ENCODE measurements around the gene SORBS2.
"Not testable (repeated sequence)": the region's sequence is repeated elsewhere in the genome, so short reads cannot be mapped to it uniquely, and the experiment has no call there.

Gene SORBS2

DNA sequence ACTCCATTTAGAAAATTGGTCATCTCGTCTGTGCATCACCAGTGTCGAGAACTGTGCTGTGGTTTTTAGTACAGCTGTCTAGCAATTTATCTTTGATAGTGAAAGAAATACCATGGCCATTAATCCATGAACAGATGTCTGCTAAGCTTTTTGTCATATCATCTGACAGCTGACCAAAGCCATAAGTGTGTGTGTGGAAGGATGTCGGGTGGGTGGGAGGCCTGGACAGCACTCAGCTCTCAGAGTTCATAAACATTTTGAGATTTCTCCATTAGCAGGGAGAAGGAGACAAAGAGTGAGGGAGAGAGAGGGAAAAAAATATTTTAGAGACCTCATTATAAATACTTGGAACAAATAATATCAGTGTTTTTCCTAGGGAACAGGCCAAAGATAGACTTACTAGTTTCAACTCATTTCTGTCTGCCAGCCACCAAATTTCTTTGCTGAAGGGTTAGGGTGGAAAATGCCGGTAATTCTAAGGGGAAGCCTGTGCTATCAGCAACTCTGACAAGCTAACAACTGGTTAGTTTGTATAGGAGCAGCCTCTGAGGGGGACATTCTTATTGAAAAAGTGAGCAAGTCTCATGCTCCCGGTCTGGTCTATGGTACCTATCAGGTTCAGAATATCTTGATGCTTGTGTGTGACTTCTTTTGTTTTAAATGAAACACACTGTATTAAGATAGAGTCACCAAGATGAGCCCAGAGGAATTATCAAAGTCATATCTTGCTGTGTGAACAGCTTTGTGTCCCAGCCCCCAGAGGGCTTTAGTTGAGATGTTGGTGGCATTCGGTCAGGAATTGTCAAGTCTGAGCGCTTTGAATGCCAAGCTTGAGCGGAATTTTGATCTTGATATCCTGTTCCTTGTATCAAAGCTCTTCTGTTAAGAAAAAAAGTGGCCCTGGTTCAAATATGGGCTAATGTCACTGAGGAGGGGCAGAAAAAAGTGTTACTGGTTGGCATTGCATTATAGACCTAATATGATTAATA, 234.7 kb downstream of the SORBS2 start:
- DNase-seq (ENCODE audit: extremely low spot score, insufficient read length, low read depth) (no peak), FAIRE-seq (no peak)

DNA sequence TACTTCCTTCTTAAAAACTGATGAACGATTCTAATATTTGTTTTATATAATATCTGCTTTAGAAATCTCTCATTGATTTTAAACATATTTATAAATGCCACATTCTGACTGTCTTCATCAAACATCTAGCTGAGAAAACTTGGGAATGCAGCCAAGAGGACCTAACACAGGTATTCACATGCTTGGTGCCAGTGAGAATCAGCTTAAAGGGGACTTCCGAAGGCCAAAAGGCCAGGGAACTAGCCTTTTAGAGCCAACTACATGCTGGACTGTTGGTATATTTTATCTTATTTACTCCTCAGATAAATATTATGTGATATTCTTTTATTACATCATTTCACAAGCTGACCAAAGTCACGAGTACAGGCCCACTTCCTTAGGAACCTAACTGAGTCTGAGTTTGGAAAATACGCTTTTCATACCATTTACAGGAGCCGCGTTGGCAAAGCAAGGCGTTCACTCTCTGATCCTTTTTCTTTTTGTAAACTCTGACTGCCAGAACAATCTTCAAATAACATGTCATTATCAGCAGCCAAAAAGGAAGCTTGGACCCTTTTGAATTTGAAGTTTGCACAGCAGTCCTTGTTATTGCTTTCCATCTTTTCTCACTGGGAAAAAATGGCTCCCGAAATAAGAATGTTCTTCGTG, 235.6 kb downstream of the SORBS2 start:
- FAIRE-seq (no peak), DNase-seq (ENCODE audit: extremely low spot score, insufficient read length, low read depth) (no peak)

DNA sequence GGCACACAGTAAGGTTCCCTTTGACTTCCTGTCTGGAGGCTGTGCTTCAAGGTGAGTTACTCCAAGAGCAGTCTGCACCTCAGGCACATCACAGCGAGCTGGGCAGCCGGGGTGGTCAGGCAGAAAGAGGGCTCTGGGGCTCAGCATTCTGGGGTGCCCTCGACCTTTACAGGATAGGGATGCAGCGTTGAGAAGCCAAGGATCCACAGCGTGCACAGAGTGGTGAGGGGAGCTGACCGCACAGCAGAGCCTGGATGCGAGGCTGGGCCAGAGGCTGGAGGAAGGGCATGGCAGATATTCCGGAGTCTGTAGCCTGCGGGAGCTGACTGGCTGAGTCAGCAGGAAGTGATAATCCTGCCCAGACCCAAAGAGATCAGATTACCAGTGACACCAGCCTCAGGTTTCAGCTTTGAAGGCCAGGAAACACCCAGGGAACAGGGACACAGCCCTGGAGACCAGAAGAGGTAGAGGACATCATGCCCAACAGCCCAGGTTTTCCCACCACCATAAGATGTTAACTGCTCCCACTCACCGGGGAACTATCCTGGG, 238.3 kb downstream of the SORBS2 start:
- no peak for DNase-seq (ENCODE audit: extremely low spot score, insufficient read length, low read depth)
- no peak for FAIRE-seq

DNA sequence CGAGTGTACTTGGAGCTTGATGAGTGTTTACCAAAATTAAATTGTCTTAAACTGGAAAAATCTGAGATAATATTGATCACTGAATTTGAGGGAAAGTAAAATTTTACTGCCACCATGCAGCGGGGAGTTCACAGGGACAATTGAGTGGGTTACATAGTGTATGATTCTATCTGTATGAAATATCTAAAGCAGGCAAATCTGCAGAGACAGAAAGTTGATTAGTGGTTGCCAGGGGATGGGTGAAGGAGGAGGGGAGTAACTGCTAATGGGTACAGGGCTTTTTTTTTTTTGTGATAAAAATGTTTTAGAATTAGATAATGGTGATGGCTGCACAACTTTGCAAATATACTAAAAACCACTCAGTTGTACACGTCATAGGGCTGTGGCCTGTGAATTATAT, 241.3 kb downstream of the SORBS2 start:
- FAIRE-seq (no peak), DNase-seq (ENCODE audit: extremely low spot score, insufficient read length, low read depth) (no peak)

DNA sequence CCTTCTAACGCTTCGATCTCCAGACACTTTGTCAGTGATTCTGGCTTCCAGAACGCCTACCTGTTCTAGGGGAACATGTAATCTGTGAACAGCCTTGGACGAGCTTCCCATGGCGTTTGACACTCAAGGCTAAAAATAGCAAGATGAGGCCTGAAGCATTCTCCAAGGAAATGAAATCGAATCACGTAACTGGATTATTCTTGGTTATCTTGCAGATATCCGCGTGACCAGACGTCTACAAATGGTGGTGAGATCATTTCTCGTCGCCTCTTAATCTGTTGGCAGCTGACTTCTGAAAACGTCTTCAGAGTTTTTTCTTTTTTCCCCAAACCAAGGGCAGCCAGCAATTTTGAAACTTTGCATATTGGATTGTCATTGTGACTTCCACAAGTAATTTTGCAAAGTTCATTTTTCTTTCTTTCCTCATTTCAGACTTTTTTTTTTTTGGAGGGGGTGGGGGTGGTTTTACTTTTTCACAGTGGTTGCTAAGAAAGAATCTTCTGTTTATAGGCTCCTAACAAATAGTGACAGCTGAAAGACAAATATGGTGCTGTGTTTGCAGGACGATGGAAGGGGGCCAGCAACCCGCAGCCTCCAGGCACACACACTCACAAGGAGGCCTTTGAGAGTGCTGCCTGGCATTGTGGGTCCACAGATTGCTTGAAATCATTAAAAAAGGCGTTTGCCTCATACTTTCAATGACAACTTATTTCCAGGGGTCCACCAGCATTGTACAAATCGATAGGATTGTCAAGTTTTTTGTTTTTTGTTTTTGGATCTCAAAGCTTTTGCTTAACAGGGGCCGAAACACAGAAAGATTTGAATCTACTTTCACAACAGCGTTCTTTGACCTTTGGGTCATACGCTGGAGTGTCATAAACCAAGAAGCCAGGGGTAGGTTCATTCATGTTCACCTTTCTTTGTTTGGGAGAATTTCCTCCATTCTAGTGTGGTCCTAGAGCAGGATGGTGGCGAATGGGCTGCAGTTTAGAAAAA, 244.3 kb downstream of the SORBS2 start:
- FAIRE-seq (no peak), DNase-seq (ENCODE audit: extremely low spot score, insufficient read length, low read depth) (no peak)

DNA sequence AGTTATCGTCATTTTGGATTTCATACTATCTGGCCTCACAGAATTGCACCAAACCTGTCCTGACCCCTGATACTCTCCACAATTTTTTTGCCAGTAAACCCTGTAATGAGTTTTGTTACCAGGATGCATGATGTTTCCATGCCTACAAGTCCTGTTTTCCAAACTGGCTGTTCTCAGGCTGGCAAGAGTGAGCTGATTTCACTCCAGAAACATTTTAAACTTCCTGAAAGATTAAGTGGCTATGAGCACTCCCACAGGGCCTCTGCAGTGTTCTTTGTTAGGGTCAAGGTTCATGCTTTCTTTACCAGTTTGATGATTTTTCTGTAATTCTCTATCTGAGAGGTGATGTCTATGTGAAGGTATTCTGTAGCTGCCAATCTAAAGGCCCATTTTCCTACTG, 245.0 kb downstream of the SORBS2 start:
- no peak for FAIRE-seq
- no peak for DNase-seq (ENCODE audit: extremely low spot score, insufficient read length, low read depth)

DNA sequence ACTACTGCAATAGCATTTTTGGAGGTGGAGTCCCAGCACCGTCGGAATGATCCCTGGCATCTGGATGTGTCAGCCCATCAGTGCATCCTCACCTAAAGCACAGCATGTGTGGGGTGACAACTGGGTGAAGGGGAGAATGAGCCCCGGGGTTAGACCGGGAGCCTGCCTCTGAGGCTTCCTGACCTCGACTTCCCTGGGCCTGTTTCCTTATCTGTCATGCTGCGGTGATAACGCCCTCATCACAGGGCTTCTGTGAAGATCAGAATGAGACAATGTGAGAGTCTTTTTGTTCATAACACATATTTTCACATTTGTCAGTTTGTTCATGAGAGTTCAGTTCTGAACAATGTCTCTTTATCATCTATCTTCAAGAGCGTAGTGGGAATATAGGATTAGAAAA, 245.6 kb downstream of the SORBS2 start:
- no peak for DNase-seq (ENCODE audit: extremely low spot score, insufficient read length, low read depth)
- no peak for FAIRE-seq

DNA sequence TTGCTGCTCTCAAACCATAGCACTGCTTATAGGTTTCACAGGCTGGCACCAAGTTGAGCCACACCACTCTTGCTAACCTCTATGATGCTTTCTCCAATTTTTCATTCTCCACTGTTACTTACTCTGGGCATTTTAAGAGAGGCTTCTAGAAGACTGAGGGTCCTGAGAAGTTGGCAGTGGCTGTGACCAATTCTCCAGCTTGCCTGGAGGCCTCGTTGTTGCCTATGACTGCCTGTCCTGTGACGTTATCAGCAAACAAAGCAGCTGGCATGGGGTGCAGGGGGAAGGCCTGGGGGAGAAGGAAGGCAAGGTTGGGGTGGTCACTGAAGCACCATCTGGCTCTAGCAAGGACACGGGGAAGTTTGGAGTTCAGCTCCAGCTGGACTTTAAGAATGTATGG, 246.3 kb downstream of the SORBS2 start:
- DNase-seq (ENCODE audit: extremely low spot score, insufficient read length, low read depth) (no peak), FAIRE-seq (no peak)

DNA sequence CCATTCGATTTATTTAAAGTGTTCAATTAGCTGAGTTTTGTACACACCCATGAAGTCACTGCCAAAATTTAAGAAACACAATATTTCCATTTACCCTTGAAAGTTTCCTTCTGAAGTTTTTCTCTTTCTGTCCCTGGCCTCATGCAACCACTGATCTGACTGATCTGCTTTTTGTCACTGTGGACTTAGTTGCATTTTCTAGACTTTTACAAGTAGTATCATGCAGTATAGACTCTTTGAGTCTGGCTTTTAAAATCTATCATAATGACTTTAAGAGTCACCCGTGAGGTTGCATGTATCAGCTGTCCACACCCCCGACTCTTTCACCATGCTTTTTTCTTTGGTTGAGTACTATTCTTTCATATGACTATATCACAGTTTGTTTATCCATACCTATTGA, 247.6 kb downstream of the SORBS2 start:
- DNase-seq (ENCODE audit: extremely low spot score, insufficient read length, low read depth) (no peak), FAIRE-seq (no peak)

DNA sequence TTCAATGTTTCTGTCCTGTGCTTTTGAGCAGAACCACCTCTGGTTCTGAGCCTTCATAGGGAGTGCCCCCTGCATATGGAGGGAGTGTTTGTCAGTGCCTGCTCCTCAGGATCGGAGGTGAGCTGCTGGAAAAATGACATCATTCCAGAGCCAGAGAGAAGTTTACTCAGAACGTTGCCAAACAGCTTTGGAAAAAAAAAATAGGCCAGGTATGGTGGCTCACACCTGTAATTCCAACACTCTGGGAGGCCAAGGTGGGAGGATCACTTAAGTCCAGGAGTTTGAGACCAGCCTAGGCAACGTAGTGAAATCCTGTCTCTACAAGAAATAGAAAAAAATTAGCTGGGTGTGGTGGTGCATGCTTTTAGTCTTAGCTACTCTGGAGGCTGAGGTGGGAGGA, 249.5 kb downstream of the SORBS2 start:
- DNase-seq (ENCODE audit: extremely low spot score, insufficient read length, low read depth) (no peak), FAIRE-seq (no peak)

DNA sequence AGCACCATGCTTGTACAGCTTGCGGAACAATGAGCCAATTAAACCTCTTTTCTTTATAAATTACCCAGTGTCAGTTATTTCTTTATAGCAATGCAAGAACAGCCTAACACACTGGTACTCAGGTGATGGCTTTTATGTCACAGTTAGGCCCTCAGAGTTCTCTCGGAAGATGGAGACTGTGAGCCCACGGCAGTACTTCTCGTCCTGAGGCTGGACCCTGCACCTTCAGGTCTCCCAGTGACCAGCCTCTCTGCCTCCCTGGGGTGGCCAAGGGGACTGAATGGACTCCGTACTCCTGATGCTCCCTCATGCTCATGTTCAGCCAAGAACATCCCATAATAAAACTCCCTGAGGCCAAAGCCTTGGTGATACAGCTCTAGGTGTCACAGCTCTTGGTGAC, 251.7 kb downstream of the SORBS2 start:
- DNase-seq (ENCODE audit: extremely low spot score, insufficient read length, low read depth) (no peak), FAIRE-seq (no peak)

DNA sequence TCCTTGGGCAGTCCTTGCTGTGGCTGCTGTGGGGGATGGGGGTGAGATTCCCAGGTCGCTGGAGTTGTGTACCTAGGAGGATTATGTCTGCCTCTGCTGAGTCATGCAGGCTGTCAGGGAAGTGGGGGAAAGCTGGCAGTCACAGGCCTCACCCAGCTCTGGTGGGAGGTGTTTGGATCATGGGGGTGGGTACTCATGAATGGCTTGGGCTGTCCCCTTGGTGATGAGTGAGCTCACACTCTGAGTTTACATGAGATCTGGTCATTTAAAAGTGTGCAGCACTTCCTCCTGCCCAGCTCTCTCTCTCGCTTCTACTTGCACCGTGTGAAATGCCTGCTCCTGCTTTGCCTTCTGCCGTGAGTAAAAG, 252.1 kb downstream of the SORBS2 start:
- FAIRE-seq: no peak
- DNase-seq (ENCODE audit: extremely low spot score, insufficient read length, low read depth): no peak

DNA sequence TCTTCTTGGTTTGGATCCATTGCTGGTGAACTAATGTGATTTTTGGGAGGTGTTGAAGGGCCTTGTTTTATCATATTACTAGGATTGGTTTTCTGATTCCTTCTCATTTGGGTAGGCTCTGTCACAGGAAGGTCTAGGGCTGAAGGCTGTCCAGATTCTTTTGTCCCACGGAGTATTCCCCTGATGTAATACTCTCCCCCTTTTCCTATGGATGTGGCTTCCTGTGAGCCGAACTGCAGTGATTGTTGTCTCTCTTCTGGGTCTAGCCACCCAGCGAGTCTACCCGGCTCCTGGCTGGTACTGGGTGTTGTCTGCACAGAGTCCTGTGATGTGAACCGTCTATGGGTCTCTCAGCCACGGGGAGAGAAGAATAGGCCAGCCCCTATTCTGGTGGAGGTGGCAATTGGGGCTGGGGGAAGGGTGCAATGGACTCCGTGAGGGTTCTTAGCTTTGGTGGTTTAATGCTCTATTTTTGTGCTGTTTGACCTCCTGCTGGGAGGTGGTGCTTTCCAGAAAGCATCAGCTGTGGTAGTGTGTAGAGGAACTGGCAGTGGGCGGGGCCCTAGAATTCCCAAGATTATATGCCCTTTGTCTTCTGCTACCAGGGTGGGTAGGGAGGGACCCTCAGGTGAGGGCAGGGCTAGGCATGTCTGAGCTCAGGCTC, 252.6 kb downstream of the SORBS2 start:
- not testable (repeated sequence) for FAIRE-seq; DNase-seq (ENCODE audit: extremely low spot score, insufficient read length, low read depth)

DNA sequence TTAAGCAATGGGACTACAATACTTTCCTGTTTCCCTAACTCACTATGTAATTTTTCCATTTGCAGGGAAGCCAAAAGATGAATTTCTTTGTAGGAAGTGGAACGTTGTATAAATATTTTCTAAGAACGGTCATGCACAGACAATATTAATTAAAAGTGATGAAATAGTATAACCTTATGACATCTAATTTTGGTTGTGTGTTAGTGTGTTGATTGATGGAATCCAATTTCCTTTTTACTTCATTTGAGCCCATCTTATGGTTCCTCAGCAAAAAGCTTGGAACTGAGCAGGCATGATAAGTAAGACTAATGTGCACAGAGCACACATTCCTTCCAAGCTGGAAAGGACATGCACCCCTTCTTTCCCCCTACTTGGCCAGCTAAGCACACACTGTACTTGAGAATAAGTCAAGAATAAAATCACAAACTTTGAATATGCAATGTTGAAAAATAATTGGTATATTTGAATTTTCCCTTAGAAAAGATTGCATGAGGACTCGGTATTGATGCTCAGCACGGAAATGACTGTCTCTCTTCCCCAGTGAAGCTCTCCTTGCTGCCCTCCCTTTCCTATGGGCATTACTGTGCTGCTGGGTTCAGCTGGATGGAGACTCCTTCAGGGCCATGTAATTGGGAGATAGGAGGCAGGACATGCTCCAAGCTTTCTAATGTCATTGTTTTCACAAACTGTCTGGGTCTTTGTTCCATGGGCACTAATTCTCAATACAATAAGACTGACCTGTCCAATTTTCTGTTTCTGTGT, 257.4 kb downstream of the SORBS2 start:
- FAIRE-seq (no peak), DNase-seq (ENCODE audit: extremely low spot score, insufficient read length, low read depth) (no peak)

DNA sequence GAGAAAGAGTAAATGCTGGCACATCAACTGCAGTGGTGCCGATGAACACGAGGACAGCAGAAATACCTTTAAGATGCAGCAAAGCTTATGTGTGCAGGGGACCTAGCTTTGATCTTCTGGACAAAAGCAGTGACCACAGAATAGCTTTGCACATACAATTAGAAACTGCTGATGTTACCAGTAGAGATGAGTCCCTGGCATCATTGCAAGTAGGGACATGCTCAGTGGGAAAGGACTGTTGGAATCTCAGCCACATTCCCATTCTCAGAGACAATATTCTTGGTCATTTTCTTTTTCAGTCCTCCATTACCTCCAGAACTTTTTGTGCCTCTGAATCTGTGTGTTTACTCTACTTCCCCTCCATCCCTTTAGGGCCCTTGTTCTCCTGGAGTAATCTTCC, 259.7 kb downstream of the SORBS2 start:
- no peak for FAIRE-seq
- no peak for DNase-seq (ENCODE audit: extremely low spot score, insufficient read length, low read depth)

DNA sequence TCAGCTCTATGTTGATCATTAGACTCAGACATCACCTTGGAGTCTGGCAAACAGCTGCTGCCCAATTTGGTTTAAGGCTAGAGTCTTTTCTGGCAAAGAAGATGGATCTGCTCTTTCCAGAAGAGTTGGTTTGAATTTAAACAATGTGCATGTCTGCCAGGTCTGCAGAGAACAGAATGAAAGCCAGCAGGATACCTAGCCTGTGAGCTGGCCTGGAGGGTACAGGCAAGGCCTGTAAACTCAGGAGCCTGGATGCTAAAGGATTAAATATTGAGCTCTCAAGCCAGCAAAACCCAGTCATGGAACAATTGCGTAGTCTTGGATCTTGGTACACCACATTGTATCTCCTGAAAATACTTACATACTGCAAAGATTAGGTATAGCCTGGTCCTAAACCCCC, 261.1 kb downstream of the SORBS2 start:
- no peak for FAIRE-seq

DNA sequence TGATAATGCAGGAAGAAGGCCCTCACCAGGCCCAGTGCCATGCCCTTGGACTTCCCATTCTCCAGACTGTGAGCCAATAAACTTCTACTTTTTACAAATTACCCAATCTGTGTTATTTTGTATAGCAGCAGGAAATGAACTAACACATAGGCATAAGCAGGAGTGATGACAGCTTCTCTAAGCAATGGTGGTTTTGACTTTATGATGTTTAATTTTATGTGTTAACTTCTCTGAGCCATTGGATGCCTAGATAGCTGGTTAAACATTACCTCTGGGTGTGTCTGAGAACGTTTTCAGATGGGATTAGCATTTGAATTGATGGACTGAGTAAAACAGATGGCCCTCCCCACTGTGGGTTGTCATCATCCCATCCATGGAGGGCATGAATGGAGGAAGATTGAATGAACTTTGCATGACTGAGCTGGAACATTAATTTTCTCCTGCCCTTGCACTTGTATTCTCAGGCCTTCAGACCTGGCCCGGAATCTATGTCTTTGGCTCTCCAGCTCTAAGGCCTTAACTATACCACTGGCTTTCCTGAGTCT, 262.8 kb downstream of the SORBS2 start:
- no peak for FAIRE-seq
- DNase-seq (ENCODE audit: extremely low spot score, insufficient read length, low read depth): no peak

More for the DNA sequence above, 261.1 kb downstream of the SORBS2 start:
- no peak for DNase-seq (ENCODE audit: extremely low spot score, insufficient read length, low read depth)

DNA sequence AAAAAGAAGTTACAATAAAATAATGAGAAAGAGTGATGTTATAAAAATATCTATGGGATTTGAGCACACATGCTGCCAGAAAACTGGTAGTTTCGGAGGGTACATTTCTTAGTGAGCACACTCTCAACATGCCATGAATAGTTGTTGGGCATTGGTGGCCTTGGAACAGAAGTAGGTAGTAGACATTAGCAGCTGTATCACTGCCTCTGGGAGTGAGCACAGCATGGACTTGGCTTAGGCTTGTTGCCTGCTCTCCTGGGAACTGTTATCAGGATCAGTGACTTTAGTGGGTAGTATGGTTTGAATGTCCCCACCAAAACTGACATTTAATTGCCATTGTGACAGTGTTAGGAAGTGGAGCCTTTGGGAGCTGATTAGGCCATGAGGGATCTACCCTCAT, 263.4 kb downstream of the SORBS2 start:
- FAIRE-seq (no peak), DNase-seq (ENCODE audit: extremely low spot score, insufficient read length, low read depth) (no peak)

DNA sequence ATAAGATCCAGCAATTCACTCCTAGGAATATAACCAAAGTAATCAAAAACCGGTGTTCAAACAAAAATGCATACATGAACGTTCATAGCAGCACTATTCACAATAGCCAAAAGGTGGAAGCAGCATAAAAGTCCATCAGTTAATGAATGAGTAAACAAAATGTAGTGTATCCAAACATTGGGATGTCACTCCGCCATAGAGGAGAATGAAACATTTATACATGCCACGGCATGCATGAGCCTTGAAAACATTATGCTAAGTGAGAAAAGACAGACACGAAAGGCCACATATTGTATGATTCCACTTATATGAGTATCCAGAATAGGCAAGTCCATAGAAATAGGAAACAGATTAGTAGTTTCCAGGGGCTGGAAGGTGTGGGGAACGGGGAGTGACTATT, 265.7 kb downstream of the SORBS2 start:
- FAIRE-seq (no peak), DNase-seq (ENCODE audit: extremely low spot score, insufficient read length, low read depth) (no peak)

All from GM18507 (cell line).